IMR-90 (cell line): ENCODE measurements around the gene FUT6. TPM values are rescaled to one million over a fixed set of nuclear protein-coding genes. Genes with fewer than 3 reads are reported as not detected.

Source experiments
- ATAC-seq: fragments of 200-7000 bp; cut with Tn5 transposase; 2 replicates; pipeline ENCODE4 v1.9.1; 2020; ENCODE audit warnings: low read depth, mild to moderate bottlenecking, moderate library complexity
- BruUV-seq: library from RNA; stranded (reverse); fragments of 400-500 nt; replicated peaks from 2 replicates; lab custom pipeline; 2021; lab: Mats Ljungman, UMichigan
- CTCF ChIA-PET: fragments of 300-600 bp; formaldehyde crosslinking; extraction: SDS; loops from one replicate; lab custom pipeline; 2021; ENCODE audit warnings: antibody characterized with exemption; lab: Yijun Ruan, JAX
- POLR2A ChIA-PET: fragments of 300-600 bp; sonication (Branson Sonifier 250); formaldehyde crosslinking; loops from one replicate; lab custom pipeline; 2022; ENCODE audit warnings: antibody characterized with exemption; ENCODE audit not compliant: unreplicated experiment; lab: Charles Lee
- DNase-seq: peaks from one replicate; pipeline ENCODE4 v3.0.0; 2013
- H2AFZ ChIP-seq: replicated peaks from 2 replicates; pipeline ENCODE3; 2013; ENCODE audit warnings: low read length, mild to moderate bottlenecking; ENCODE audit not compliant: poor library complexity
- H2AK5ac ChIP-seq: 2 replicates; pipeline ENCODE4 v1.6.1; 2013; ENCODE audit warnings: low read depth, low read length, inconsistent platforms
- H2AK9ac ChIP-seq: replicated peaks from 2 replicates; pipeline ENCODE3; 2013; ENCODE audit warnings: mild to moderate bottlenecking, low read depth, low read length, moderate library complexity; ENCODE audit not compliant: poor library complexity
- H2BK120ac ChIP-seq: 2 replicates; pipeline ENCODE4 v1.6.1; 2013; ENCODE audit warnings: low read depth, low read length, inconsistent platforms
- H2BK15ac ChIP-seq: 3 replicates; pipeline ENCODE4 v1.6.1; 2013; ENCODE audit warnings: low read depth, low read length, inconsistent platforms
- H2BK20ac ChIP-seq: 2 replicates; pipeline ENCODE4 v1.6.1; 2013; ENCODE audit warnings: low read depth, mild to moderate bottlenecking, inconsistent platforms, low read length, moderate library complexity
- H2BK5ac ChIP-seq: 2 replicates; pipeline ENCODE4 v1.6.1; 2013; ENCODE audit warnings: mild to moderate bottlenecking, low read depth, low read length, inconsistent platforms; ENCODE audit not compliant: poor library complexity, severe bottlenecking
- H3K14ac ChIP-seq: replicated peaks from 2 replicates; pipeline ENCODE4 v1.6.1; 2013; ENCODE audit warnings: low read depth, low read length, inconsistent platforms
- H3K18ac ChIP-seq: 2 replicates; pipeline ENCODE4 v1.6.1; 2013; ENCODE audit warnings: low read depth, low read length, control low read depth
- H3K23ac ChIP-seq: 2 replicates; pipeline ENCODE4 v1.6.1; 2013; ENCODE audit warnings: low read depth, low read length, inconsistent platforms
- H3K27ac ChIP-seq: 2 replicates; pipeline ENCODE4 v1.5.1; 2013; ENCODE audit warnings: mild to moderate bottlenecking, control low read depth, low read length; ENCODE audit not compliant: insufficient read depth
- H3K27me3 ChIP-seq: 2 replicates; pipeline ENCODE4 v1.6.1; 2013; ENCODE audit warnings: low read length; ENCODE audit not compliant: control insufficient read depth, insufficient read depth
- H3K36me3 ChIP-seq: 2 replicates; pipeline ENCODE4 v1.6.1; 2013; ENCODE audit warnings: low read length, mixed read lengths; ENCODE audit not compliant: control insufficient read depth, insufficient read depth
- H3K4ac ChIP-seq: 2 replicates; pipeline ENCODE4 v1.6.1; 2013; ENCODE audit warnings: low read depth, low read length, inconsistent platforms
- H3K4me1 ChIP-seq: 2 replicates; pipeline ENCODE4 v1.6.1; 2013; ENCODE audit warnings: low read length, mixed read lengths; ENCODE audit not compliant: control insufficient read depth, insufficient read depth
- H3K4me2 ChIP-seq: 2 replicates; pipeline ENCODE4 v1.6.1; 2013; ENCODE audit warnings: low read depth, mild to moderate bottlenecking, control low read depth, low read length, moderate library complexity
- H3K4me3 ChIP-seq: 2 replicates; pipeline ENCODE4 v1.5.1; 2013; ENCODE audit warnings: low read depth, mild to moderate bottlenecking, control low read depth, low read length, moderate library complexity; ENCODE audit not compliant: insufficient read depth
- H3K56ac ChIP-seq: 2 replicates; pipeline ENCODE4 v1.6.1; 2013; ENCODE audit warnings: low read length, inconsistent platforms; ENCODE audit not compliant: insufficient read depth; ENCODE audit errors: extremely low read depth
- H3K79me1 ChIP-seq, 2 experiments: 2 replicates each; pipeline ENCODE4 v1.6.1; 2013; ENCODE audit warnings: low read length in 2 of 2, inconsistent platforms in 1 of 2, low read depth in 1 of 2
- H3K9ac ChIP-seq: 2 replicates; pipeline ENCODE4 v1.6.1; 2013; ENCODE audit warnings: low read depth, low read length, control low read depth
- H3K9me1 ChIP-seq: 2 replicates; pipeline ENCODE4 v1.6.1; 2013; ENCODE audit warnings: low read length, inconsistent platforms; ENCODE audit not compliant: insufficient read depth
- H3K9me3 ChIP-seq: 2 replicates; pipeline ENCODE4 v1.6.1; 2013; ENCODE audit warnings: low read length; ENCODE audit not compliant: control insufficient read depth, insufficient read depth
- H4K20me1 ChIP-seq: 2 replicates; pipeline ENCODE4 v1.6.1; 2013; ENCODE audit warnings: low read length, inconsistent platforms; ENCODE audit not compliant: insufficient read depth
- H4K5ac ChIP-seq: 2 replicates; pipeline ENCODE4 v1.6.1; 2013; ENCODE audit warnings: mild to moderate bottlenecking, low read depth, low read length, control low read depth
- H4K8ac ChIP-seq, 2 experiments: 2 replicates each; pipeline ENCODE4 v1.6.1; 2013; ENCODE audit warnings: low read depth in 2 of 2, low read length in 2 of 2, control low read depth in 1 of 2, inconsistent platforms in 1 of 2
- H4K91ac ChIP-seq: 2 replicates; pipeline ENCODE4 v1.6.1; 2013; ENCODE audit warnings: low read depth, low read length, inconsistent platforms; ENCODE audit not compliant: insufficient read depth
- BHLHE40 ChIP-seq: fragments of 150-350 bp; IDR thresholded peaks from 2 replicates; pipeline ENCODE4 v1.6.1; 2016; ENCODE audit warnings: mild to moderate bottlenecking, low read depth, low read length
- CEBPB ChIP-seq: IDR thresholded peaks from 2 replicates; pipeline ENCODE4 v1.6.1; 2012; ENCODE audit warnings: low read depth, low read length, improper control_type of control experiment
- ELK1 ChIP-seq: fragments of 150-350 bp; IDR thresholded peaks from 2 replicates; pipeline ENCODE4 v1.6.1; 2016; ENCODE audit warnings: low read depth, mild to moderate bottlenecking, low read length, moderate library complexity, borderline replicate concordance
- FOS ChIP-seq: fragments of 150-350 bp; IDR thresholded peaks from 2 replicates; pipeline ENCODE4 v1.6.1; 2016; ENCODE audit warnings: low read depth, low read length
- MAZ ChIP-seq: IDR thresholded peaks from 2 replicates; pipeline ENCODE4 v1.6.1; 2012; ENCODE audit warnings: low read depth, mild to moderate bottlenecking, low read length, improper control_type of control experiment, moderate library complexity, borderline replicate concordance
- MXI1 ChIP-seq: IDR thresholded peaks from 2 replicates; pipeline ENCODE4 v1.6.1; 2012; ENCODE audit warnings: low read depth, mild to moderate bottlenecking, low read length, moderate library complexity, borderline replicate concordance
- NFE2L2 ChIP-seq: fragments of 150-350 bp; IDR thresholded peaks from 2 replicates; pipeline ENCODE4 v1.6.1; 2016; ENCODE audit warnings: low read depth, mild to moderate bottlenecking, low read length
- POLR2A ChIP-seq: IDR thresholded peaks from 2 replicates; pipeline ENCODE4 v1.6.1; 2012; ENCODE audit warnings: mild to moderate bottlenecking, low read depth, low read length
- RAD21 ChIP-seq: IDR thresholded peaks from 2 replicates; pipeline ENCODE4 v1.6.1; 2012; ENCODE audit warnings: low read length, improper control_type of control experiment
- RCOR1 ChIP-seq: IDR thresholded peaks from 2 replicates; pipeline ENCODE4 v1.6.1; 2012; ENCODE audit warnings: mild to moderate bottlenecking, low read length, improper control_type of control experiment; ENCODE audit not compliant: insufficient replicate concordance
- RFX5 ChIP-seq: IDR thresholded peaks from 2 replicates; pipeline ENCODE4 v1.8.0; 2012; ENCODE audit warnings: low read depth, mild to moderate bottlenecking, low read length, moderate library complexity
- SMC3 ChIP-seq: fragments of 150-350 bp; IDR thresholded peaks from 2 replicates; pipeline ENCODE4 v1.6.1; 2016; ENCODE audit warnings: low read depth, mild to moderate bottlenecking, antibody characterized with exemption, low read length, moderate library complexity
- USF2 ChIP-seq: fragments of 150-350 bp; IDR thresholded peaks from 2 replicates; pipeline ENCODE4 v1.6.1; 2017; ENCODE audit warnings: mild to moderate bottlenecking, antibody characterized with exemption, low read length, low read depth
- whole genome bisulfite sequencing, 2 experiments: methylation state at CpG; one replicate each; pipeline versions ENCODE4 v1.1.5 to v1.1.7; 2013; ENCODE audit warnings: missing lambda C conversion rate in 2 of 2; ENCODE audit not compliant: insufficient read length in 1 of 2; ENCODE audit errors: extremely low coverage in 2 of 2; 5-methylcytosine and 5-hydroxymethylcytosine counted together
- dilution Hi-C: fragments of 300-500 bp; cut with HindIII; formaldehyde crosslinking; loops from one replicate; pipeline ENCODE4 v1.14.3; 2018; ENCODE audit warnings: low sequenced_read_pairs; ENCODE audit not compliant: unreplicated experiment
- in situ Hi-C: fragments of 300-500 bp; cut with MboI; formaldehyde crosslinking; loops from 3 replicates; pipeline ENCODE4 v1.14.3; 2019; ENCODE audit warnings: low sequenced_read_pairs, inconsistent platforms, mixed read lengths
- intact Hi-C: fragments of 100-400 bp; cut with micrococcal nuclease; formaldehyde crosslinking; loops from 2 replicates; pipeline ENCODE4 v1.10.0; 2022
- polyA plus RNA-seq, 3 experiments: library from polyadenylated mRNA; depleted of rRNA; stranded (reverse); fragments of >200 nt; gene quantifications; 2 replicates each; pipeline ENCODE4 v1.2.3, GENCODE V29; 2012; ENCODE audit warnings: low replicate concordance in 1 of 3
- total RNA-seq: library from RNA; depleted of rRNA; stranded (reverse); fragments of >200 nt; gene quantifications from 2 replicates; pipeline ENCODE4 v1.2.3, GENCODE V29; 2012

The FUT6 gene
- total and polyA plus RNA-seq, 2 of the 4 experiments (the other 2 are of a cell fraction), result not detected

- intact Hi-C loops (no loop called here), in situ Hi-C loops (no loop called here), dilution Hi-C loops (no loop called here)
- Histone ChIP-seq H2BK20ac (no peak overlapping the region), H2AK5ac (no peak overlapping the region; the same call in 1 of the 2 replicates), H3K4me2 (no peak overlapping the region), H3K56ac (no peak overlapping the region), H3K23ac (no peak overlapping the region), H3K4ac (no peak overlapping the region), H4K91ac (no peak overlapping the region), H2BK5ac (no peak overlapping the region), H3K14ac (no peak overlapping the region), H3K27me3 (peaks cover 9% of the 10 kb centered on the region), H3K9ac (no peak overlapping the region), H3K4me3 (no peak overlapping the region), H4K20me1 (no peaks in the 10 kb centered on the region), H4K8ac (no peak overlapping the region), H3K9me3 (no peaks in the 10 kb centered on the region), H3K36me3 (no peaks in the 10 kb centered on the region), H2AK9ac (no peak overlapping the region), H2BK120ac (no peak overlapping the region), H3K79me1 (no peaks in the 10 kb centered on the region), H3K4me1 (peaks cover 6% of the 10 kb centered on the region; the same call in 1 of the 2 replicates), H4K5ac (no peak overlapping the region), H3K18ac (no peak overlapping the region), H2BK15ac (no peak overlapping the region), H2AFZ (no peak overlapping the region), H3K9me1 (no peaks in the 10 kb centered on the region), H3K27ac (no peak overlapping the region)
- DNase-seq (no peak), ATAC-seq (no peak)
- ChIA-PET CTCF (no interaction called here), POLR2A (no interaction called here)
- BruUV-seq, result no TSS peak
- no peak for TF ChIP-seq USF2
- TF ChIP-seq MAZ, result no peak
- TF ChIP-seq SMC3, result no peak
- TF ChIP-seq FOS, result no peak
- TF ChIP-seq MXI1, result no peak
- TF ChIP-seq RFX5, result no peak
- no peak for TF ChIP-seq ELK1
- TF ChIP-seq RAD21, result no peak
- TF ChIP-seq NFE2L2, result no peak
- no peak for TF ChIP-seq CEBPB
- no peak for TF ChIP-seq RCOR1
- TF ChIP-seq POLR2A, result no peak
- TF ChIP-seq BHLHE40, result no peak
- WGBS, 2 experiments, result 84% methylated on average over 10 of the region's 12 CpGs; no CpG with 5 or more reads in 1 of the 2 experiments
These were observed 34.2 kb upstream of the FUT6 start for GRCh38 chr19:5873617-5874199.
